ENCODE measurements around the gene TOLLIP. TPM values are rescaled to one million over a fixed set of nuclear protein-coding genes. Genes with fewer than 3 reads are reported as not detected.
A peak's percentile ranks its signal among the peaks of the same experiment; 100 is the strongest.

Gene TOLLIP
- total and polyA plus RNA-seq, 7 experiments from 2014 or later, result 20.9 to 63.8 (median 46.7) TPM

DNA sequence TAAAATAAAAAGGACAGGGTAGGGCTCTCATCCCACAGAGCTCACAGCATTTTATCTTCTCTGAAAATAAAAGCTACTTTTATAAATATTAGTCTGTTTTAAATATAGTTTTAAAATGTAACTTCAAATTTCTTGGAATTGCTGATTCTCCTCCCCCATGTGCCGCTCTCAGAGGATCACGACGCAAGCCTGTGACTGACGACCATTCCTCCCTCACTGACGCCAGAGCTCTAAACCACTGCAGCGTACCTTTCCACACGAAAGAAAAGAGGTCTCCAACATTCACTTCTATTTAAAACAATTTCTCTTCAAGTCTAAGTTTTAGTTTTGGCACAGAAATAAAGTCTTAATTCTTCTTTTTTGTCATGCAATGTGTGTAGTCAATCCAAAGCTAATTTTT lies 9.3 kb downstream of the TOLLIP start:
- H3K9me3 Mint-ChIP-seq, result no peaks in the 10 kb centered on the region
- ATAC-seq, result no peak
- no peak for DNase-seq
- no peaks in the 10 kb centered on the region for H3K4me1 ChIP-seq (ENCODE audit: control insufficient read depth in 2 of 2, insufficient read depth in 2 of 2, low read length in 2 of 2)
- H3K27me3 ChIP-seq (ENCODE audit: control insufficient read depth in 2 of 2, insufficient read depth in 2 of 2, low read length in 2 of 2), result no peaks in the 10 kb centered on the region
- H3K4me3 Mint-ChIP-seq, result no peak overlapping the region
- H3K27ac Mint-ChIP-seq, result peak overlapping the region in 1 of 9 donors; percentile 59
- H3K27me3 Mint-ChIP-seq, result no peaks in the 10 kb centered on the region
- H3K9me3 ChIP-seq (ENCODE audit: control insufficient read depth in 2 of 3, low read length in 3 of 3), result no peaks in the 10 kb centered on the region
- intact Hi-C loops (cut with micrococcal nuclease), result no loop called here
- H3K4me3 ChIP-seq (ENCODE audit: low read length), result no peak overlapping the region
- H3K27ac ChIP-seq (ENCODE audit: low read depth, low read length), result no peak overlapping the region
- POLR2A ChIA-PET, result interaction anchor here (0.7 kb wide), 1 partner anchor 22 kb away, joined by 3 read pairs; no protein-coding TSS in a partner anchor
- H3K4me1 Mint-ChIP-seq, result peaks cover 0 to 48% (median 36%) of the 10 kb centered on the region in 7 donors
- CTCF ChIA-PET, result no interaction called here
- no peaks in the 10 kb centered on the region for H3K36me3 Mint-ChIP-seq
- peaks cover 0 to 32% (median 3%) of the 10 kb centered on the region in 3 experiments for H3K36me3 ChIP-seq (ENCODE audit: control insufficient read depth in 2 of 3, insufficient read depth in 3 of 3, low read length in 3 of 3)

DNA sequence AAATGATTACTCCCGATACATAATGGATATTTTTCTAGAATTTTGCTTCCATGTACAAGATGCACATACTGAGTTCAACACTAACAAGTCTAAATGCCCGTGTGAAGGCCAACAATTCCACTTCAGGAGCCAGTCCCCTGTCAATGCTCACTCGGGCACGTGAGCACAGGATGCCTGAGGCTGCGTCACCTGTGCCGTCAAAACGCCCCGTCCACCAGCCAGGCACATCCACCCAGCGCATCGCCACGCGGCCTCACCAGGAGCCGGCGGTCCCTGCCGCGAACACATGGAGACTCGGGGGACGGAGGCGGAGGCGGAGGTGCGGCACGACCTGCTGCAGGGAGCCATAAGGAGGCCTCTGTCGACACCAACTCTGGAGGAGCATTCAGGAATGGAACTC lies 9.8 kb downstream of the TOLLIP start:
- Histone ChIP-seq H3K9me3 (ENCODE audit: control insufficient read depth in 2 of 3, low read length in 3 of 3) (no peaks in the 10 kb centered on the region), H3K27me3 (ENCODE audit: control insufficient read depth in 2 of 2, insufficient read depth in 2 of 2, low read length in 2 of 2) (no peaks in the 10 kb centered on the region), H3K4me3 (ENCODE audit: low read length) (no peak overlapping the region), H3K4me1 (ENCODE audit: control insufficient read depth in 2 of 2, insufficient read depth in 2 of 2, low read length in 2 of 2) (no peaks in the 10 kb centered on the region), H3K36me3 (ENCODE audit: control insufficient read depth in 2 of 3, insufficient read depth in 3 of 3, low read length in 3 of 3) (peaks cover 0 to 32% (median 4%) of the 10 kb centered on the region in 3 experiments), H3K27ac (ENCODE audit: low read depth, low read length) (no peak overlapping the region)
- Mint-ChIP-seq H3K27ac (peak overlapping the region in 1 of 9 donors; percentile 25), H3K36me3 (peaks cover 0 to 3% (median 0%) of the 10 kb centered on the region in 5 donors), H3K4me3 (no peak overlapping the region), H3K4me1 (peaks cover 0 to 43% (median 32%) of the 10 kb centered on the region in 7 donors), H3K9me3 (no peaks in the 10 kb centered on the region), H3K27me3 (no peaks in the 10 kb centered on the region)
- intact Hi-C loops (cut with micrococcal nuclease), result no loop called here
- no peak for ATAC-seq
- ChIA-PET POLR2A (interaction anchor here (0.7 to 1.6 kb wide), 2 partner anchors 9 to 23 kb away, joined by 3 read pairs; partner anchors contain the start of gene TOLLIP), CTCF (no interaction called here)
- peak in 1 of 9 donors; percentile 5 for DNase-seq

DNA sequence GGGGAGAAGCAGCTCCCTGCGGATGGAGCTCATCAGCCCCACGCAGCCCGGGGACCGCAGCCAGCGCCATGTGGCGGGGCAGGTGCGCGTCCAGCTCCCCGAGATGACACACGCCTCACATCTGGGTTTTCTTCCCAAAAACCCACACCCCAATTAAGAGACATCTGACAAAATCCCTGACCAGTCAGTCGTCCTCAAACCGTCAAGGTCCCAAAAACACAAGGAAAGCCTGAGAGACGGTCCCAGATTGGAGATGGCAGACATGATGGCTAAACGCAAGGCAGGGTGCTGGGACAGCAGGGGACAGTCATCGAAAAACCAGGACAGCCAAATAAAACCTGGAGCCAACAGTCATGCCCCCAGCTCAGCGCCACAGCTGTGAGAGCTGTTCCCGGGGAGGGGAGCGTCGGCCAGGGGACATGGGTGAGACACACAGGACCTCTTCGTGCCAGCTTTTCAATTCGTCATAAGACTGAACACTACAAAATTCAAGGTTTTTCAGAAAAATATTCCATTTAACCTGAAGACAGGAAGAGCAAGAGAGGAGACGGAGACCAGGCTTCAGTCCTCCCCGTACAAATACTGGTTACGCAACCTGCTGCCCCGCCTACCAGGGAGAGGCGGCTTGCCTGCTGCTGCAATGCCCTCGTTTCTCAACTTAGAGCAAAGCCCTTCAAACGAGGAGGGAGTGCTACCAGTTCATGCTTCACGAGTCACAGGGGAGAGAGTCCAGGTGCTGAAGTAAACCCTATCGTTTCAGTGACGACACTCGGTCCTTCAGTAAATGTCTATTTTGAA lies 10.5 kb downstream of the TOLLIP start:
- intact Hi-C loops (cut with micrococcal nuclease), result no loop called here
- H3K4me3 ChIP-seq (ENCODE audit: low read length), result no peak overlapping the region
- peaks cover 0 to 37% (median 26%) of the 10 kb centered on the region in 7 donors for H3K4me1 Mint-ChIP-seq
- H3K27me3 ChIP-seq (ENCODE audit: control insufficient read depth in 2 of 2, insufficient read depth in 2 of 2, low read length in 2 of 2), result no peaks in the 10 kb centered on the region
- ATAC-seq, result peak; percentile 51
- no peak overlapping the region for H3K27ac ChIP-seq (ENCODE audit: low read depth, low read length)
- no peaks in the 10 kb centered on the region for H3K9me3 Mint-ChIP-seq
- H3K4me1 ChIP-seq (ENCODE audit: control insufficient read depth in 2 of 2, insufficient read depth in 2 of 2, low read length in 2 of 2), result no peaks in the 10 kb centered on the region
- H3K36me3 ChIP-seq (ENCODE audit: control insufficient read depth in 2 of 3, insufficient read depth in 3 of 3, low read length in 3 of 3), result peaks cover 0 to 33% (median 4%) of the 10 kb centered on the region in 3 experiments
- H3K27me3 Mint-ChIP-seq, result no peaks in the 10 kb centered on the region
- no peaks in the 10 kb centered on the region for H3K9me3 ChIP-seq (ENCODE audit: control insufficient read depth in 2 of 3, low read length in 3 of 3)
- H3K4me3 Mint-ChIP-seq, result no peak overlapping the region
- ChIA-PET CTCF (no interaction called here), POLR2A (interaction anchor here (1.6 kb wide), 1 partner anchor 10 kb away, joined by 3 read pairs; the partner anchor contains the start of gene TOLLIP)
- H3K36me3 Mint-ChIP-seq, result peaks cover 0 to 3% (median 0%) of the 10 kb centered on the region in 5 donors
- DNase-seq, result peak in 1 of 9 donors; percentile 5
- H3K27ac Mint-ChIP-seq, result no peak overlapping the region

DNA sequence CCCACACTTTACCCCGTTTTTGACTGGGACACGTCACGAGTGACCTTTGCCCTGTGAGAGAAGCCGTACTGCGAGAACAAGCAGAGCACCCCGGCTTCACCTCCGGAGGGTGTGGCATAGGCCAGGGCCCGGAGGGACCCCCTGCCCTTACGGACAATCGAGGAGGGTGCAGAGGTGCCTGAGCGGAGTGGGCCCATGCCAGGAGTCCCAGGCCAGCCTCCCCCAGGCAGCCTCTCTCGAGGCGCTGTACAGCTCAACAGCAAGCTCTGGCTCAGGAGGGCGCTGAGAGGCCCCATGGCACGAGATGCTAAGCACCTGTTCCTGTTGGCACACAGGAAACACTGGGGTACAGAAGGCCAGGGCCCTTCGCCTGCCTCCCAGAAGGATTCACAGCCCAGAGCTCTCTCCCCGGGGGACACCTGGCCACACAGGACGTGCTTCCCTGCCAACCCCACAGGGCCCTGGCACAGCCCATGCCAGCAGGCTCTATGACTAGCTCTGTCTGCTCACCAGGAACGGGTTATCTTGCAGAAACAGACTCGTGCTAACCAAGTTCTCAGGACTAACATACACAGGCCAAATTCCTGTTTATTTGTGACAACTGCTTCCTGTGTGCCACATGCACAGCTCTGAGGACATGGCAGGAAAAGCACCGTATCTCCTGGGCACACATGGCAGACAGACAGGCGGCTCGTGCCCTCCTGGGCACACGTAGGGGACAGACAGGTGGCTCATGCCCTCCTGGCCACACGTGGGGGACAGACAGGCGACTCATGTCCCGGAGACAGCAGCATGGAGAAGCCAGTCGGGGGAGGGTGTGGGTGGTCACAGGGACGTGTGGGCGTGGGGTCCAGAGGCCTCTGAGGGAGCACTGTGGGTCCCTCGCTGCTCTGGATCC lies 11.6 kb downstream of the TOLLIP start:
- H3K36me3 Mint-ChIP-seq, result peaks cover 0 to 6% (median 0%) of the 10 kb centered on the region in 5 donors
- CTCF ChIA-PET, result no interaction called here
- H3K4me1 Mint-ChIP-seq, result peaks cover 0 to 28% (median 22%) of the 10 kb centered on the region in 7 donors
- no peak overlapping the region for H3K4me3 Mint-ChIP-seq
- H3K27me3 ChIP-seq (ENCODE audit: control insufficient read depth in 2 of 2, insufficient read depth in 2 of 2, low read length in 2 of 2), result no peaks in the 10 kb centered on the region
- DNase-seq (peak in 1 of 9 donors; percentile 4), ATAC-seq (no peak)
- no peak overlapping the region for H3K4me3 ChIP-seq (ENCODE audit: low read length)
- H3K4me1 ChIP-seq (ENCODE audit: control insufficient read depth in 2 of 2, insufficient read depth in 2 of 2, low read length in 2 of 2), result no peaks in the 10 kb centered on the region
- H3K9me3 Mint-ChIP-seq, result no peaks in the 10 kb centered on the region
- no peaks in the 10 kb centered on the region for H3K27me3 Mint-ChIP-seq
- peaks cover 0 to 40% (median 4%) of the 10 kb centered on the region in 3 experiments for H3K36me3 ChIP-seq (ENCODE audit: control insufficient read depth in 2 of 3, insufficient read depth in 3 of 3, low read length in 3 of 3)
- intact Hi-C loops (cut with micrococcal nuclease), result no loop called here
- H3K9me3 ChIP-seq (ENCODE audit: control insufficient read depth in 2 of 3, low read length in 3 of 3), result no peaks in the 10 kb centered on the region
- H3K27ac Mint-ChIP-seq, result no peak overlapping the region
- no peak overlapping the region for H3K27ac ChIP-seq (ENCODE audit: low read depth, low read length)
- POLR2A ChIA-PET, result interaction anchor here (0.6 to 1.6 kb wide), 3 partner anchors 11 to 104 kb away, joined by 3 to 4 read pairs (median 4); partner anchors contain the start of gene TOLLIP

DNA sequence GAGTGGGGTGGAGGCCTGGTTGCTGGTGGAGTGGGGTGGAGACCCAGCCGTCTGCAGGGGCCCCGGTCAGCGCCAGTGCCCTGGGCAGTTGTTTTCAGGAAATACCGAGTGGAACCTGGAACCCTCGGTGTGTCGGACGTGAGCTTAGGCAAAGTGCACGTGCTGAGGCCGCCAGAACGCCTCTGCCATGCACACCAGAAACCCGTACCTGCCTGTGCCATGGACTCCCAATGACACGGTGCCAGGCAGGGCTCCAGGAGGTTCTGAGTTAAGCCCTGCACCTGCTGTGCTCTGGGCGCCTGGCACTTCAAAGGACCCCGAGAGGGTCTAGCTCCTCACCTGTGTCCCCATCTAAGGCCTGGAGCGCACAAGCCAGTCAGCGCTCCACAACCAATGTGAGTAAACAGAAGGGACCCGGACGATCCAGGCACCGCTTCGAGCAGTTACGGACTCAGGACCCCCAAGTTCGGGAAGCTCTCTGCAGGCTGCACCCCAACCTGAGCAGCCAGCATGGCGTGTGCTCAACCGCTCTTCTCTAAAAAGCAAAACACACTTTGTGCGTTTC lies 12.3 kb downstream of the TOLLIP start:
- H3K9me3 ChIP-seq (ENCODE audit: control insufficient read depth in 2 of 3, low read length in 3 of 3), result no peaks in the 10 kb centered on the region
- H3K27ac Mint-ChIP-seq, result no peak overlapping the region
- H3K4me3 ChIP-seq (ENCODE audit: low read length), result no peak overlapping the region
- intact Hi-C loops (cut with micrococcal nuclease), result no loop called here
- H3K4me3 Mint-ChIP-seq, result no peak overlapping the region
- ATAC-seq (no peak), DNase-seq (peak in 1 of 9 donors; percentile 3)
- H3K4me1 ChIP-seq (ENCODE audit: control insufficient read depth in 2 of 2, insufficient read depth in 2 of 2, low read length in 2 of 2), result no peaks in the 10 kb centered on the region
- H3K36me3 Mint-ChIP-seq, result peaks cover 0 to 9% (median 5%) of the 10 kb centered on the region in 5 donors
- peaks cover 0 to 26% (median 19%) of the 10 kb centered on the region in 7 donors for H3K4me1 Mint-ChIP-seq
- peaks cover 0 to 47% (median 4%) of the 10 kb centered on the region in 3 experiments for H3K36me3 ChIP-seq (ENCODE audit: control insufficient read depth in 2 of 3, insufficient read depth in 3 of 3, low read length in 3 of 3)
- no peaks in the 10 kb centered on the region for H3K27me3 ChIP-seq (ENCODE audit: control insufficient read depth in 2 of 2, insufficient read depth in 2 of 2, low read length in 2 of 2)
- H3K27ac ChIP-seq (ENCODE audit: low read depth, low read length), result no peak overlapping the region
- ChIA-PET CTCF (no interaction called here), POLR2A (interaction anchor here (0.6 to 0.8 kb wide), 2 partner anchors 13 to 105 kb away, joined by 4 read pairs; partner anchors contain the start of gene TOLLIP)
- no peaks in the 10 kb centered on the region for H3K27me3 Mint-ChIP-seq
- H3K9me3 Mint-ChIP-seq, result no peaks in the 10 kb centered on the region

DNA sequence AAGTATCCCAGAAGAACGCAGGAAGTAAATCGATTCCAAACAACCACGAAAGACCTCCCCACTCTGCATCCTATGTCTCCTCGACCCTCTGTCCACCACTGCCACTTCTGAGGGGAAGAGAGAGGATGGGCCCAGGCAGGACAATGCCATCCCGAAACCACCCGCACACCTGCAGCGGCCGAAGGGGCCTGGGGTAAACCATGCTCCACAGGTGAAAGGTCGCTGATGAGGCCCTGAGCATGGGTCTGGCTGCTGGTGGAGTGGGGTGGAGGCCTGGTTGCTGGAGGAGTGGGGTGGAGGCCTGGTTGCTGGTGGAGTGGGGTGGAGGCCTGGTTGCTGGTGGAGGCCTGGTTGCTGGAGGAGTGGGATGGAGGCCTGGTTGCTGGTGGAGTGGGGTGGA lies 13.1 kb downstream of the TOLLIP start:
- H3K27me3 ChIP-seq (ENCODE audit: control insufficient read depth in 2 of 2, insufficient read depth in 2 of 2, low read length in 2 of 2), result no peaks in the 10 kb centered on the region
- H3K9me3 ChIP-seq (ENCODE audit: control insufficient read depth in 2 of 3, low read length in 3 of 3), result no peaks in the 10 kb centered on the region
- ChIA-PET CTCF (no interaction called here), POLR2A (no interaction called here)
- no peak overlapping the region for H3K4me3 ChIP-seq (ENCODE audit: low read length)
- H3K9me3 Mint-ChIP-seq, result peaks cover 0 to 1% (median 0%) of the 10 kb centered on the region in 11 donors
- peaks cover 0 to 9% (median 6%) of the 10 kb centered on the region in 5 donors for H3K36me3 Mint-ChIP-seq
- peaks cover 0 to 51% (median 4%) of the 10 kb centered on the region in 3 experiments for H3K36me3 ChIP-seq (ENCODE audit: control insufficient read depth in 2 of 3, insufficient read depth in 3 of 3, low read length in 3 of 3)
- no peak overlapping the region for H3K27ac ChIP-seq (ENCODE audit: low read depth, low read length)
- DNase-seq (peak in 1 of 9 donors; percentile 1), ATAC-seq (no peak)
- H3K4me1 ChIP-seq (ENCODE audit: control insufficient read depth in 2 of 2, insufficient read depth in 2 of 2, low read length in 2 of 2), result no peaks in the 10 kb centered on the region
- no peak overlapping the region for H3K4me3 Mint-ChIP-seq
- H3K27ac Mint-ChIP-seq, result no peak overlapping the region
- intact Hi-C loops (cut with micrococcal nuclease), result no loop called here
- H3K27me3 Mint-ChIP-seq, result no peaks in the 10 kb centered on the region
- H3K4me1 Mint-ChIP-seq, result peaks cover 0 to 26% (median 15%) of the 10 kb centered on the region in 7 donors
